ENCODE results near the gene MYLK3. TPM values are rescaled to one million over a fixed set of nuclear protein-coding genes. Genes with fewer than 3 reads are reported as not detected.

MYLK3 gene
- total and polyA plus RNA-seq, 5 donors, result 143 to 543 (median 319) TPM

GRCh38 chr16:46658925-46659324 lies 89.2 kb downstream of the MYLK3 start:
- DNase-seq (peak; percentile 22 to 60 (median 58)), ATAC-seq (peak; percentile 76 to 77)
- WGBS, result 56% methylated on average over 1 of the region's 1 CpG
- Histone ChIP-seq H3K27ac (ENCODE audit: low read length) (no peak overlapping the region), H3K4me1 (ENCODE audit: control insufficient read depth, insufficient read depth, low read length) (no peaks in the 10 kb centered on the region), H3K27me3 (ENCODE audit: control insufficient read depth, insufficient read depth) (no peaks in the 10 kb centered on the region), H3K4me3 (ENCODE audit: low read length) (no peak overlapping the region), H3K9me3 (ENCODE audit: control insufficient read depth, low read length) (no peaks in the 10 kb centered on the region)
- intact Hi-C loops (cut with DNase I), result no loop called here

Other genes starting within 250 kb of the MYLK3 start
- gene SHCBP1, start 127.0 kb downstream of the MYLK3 start, total RNA-seq, result 1 to 10 TPM in 3 of 4 donors, under 1 TPM in 1; 0.96 to 2.0 (median 1.2) TPM
- 0.27 TPM for gene SHCBP1, start 127.0 kb downstream of the MYLK3 start, polyA plus RNA-seq
- 10 to 100 TPM; 77.5 to 94.2 (median 84.9) TPM for gene VPS35, start 59.2 kb downstream of the MYLK3 start, total RNA-seq
- 26.7 TPM for gene VPS35, start 59.2 kb downstream of the MYLK3 start, polyA plus RNA-seq
- 1 to 10 TPM; 2.5 to 7.2 (median 4.6) TPM for gene ORC6, start 58.7 kb downstream of the MYLK3 start, total RNA-seq
- gene ORC6, start 58.7 kb downstream of the MYLK3 start, polyA plus RNA-seq, result 3.1 TPM
- gene C16orf87, start 82.8 kb upstream of the MYLK3 start, total RNA-seq, result 10 to 100 TPM; 12.0 to 16.7 (median 14.7) TPM
- gene C16orf87, start 82.8 kb upstream of the MYLK3 start, polyA plus RNA-seq, result 7.5 TPM
- 1 to 10 TPM; 4.0 to 5.8 (median 4.6) TPM for gene GPT2, start 136.0 kb upstream of the MYLK3 start, total RNA-seq
- gene GPT2, start 136.0 kb upstream of the MYLK3 start, polyA plus RNA-seq, result 6.8 TPM
- gene DNAJA2, start 225.3 kb upstream of the MYLK3 start, total RNA-seq, result 10 to 100 TPM; 90.6 to 97.2 (median 93.2) TPM
- 74.9 TPM for gene DNAJA2, start 225.3 kb upstream of the MYLK3 start, polyA plus RNA-seq

All from right cardiac atrium (tissue), 5 donors.